GM12878 (cell line): ENCODE measurements around the gene SCT.

Experiments
- BRCA1 ChIP-seq: IDR thresholded peaks from 2 replicates; pipeline ENCODE4 v1.6.1; 2011; ENCODE audit warnings: low read depth, low read length, improper control_type of control experiment
- CREM ChIP-seq: IDR thresholded peaks from 2 replicates; pipeline ENCODE4 v1.6.1; 2014; ENCODE audit warnings: antibody characterized with exemption, low read depth
- CTCF ChIP-seq, 3 experiments: IDR thresholded peaks in 2 of 3; conservative IDR thresholded peaks in 1 of 3; 2 replicates each; pipeline ENCODE4 v1.5.1; 2011; ENCODE audit warnings: low read depth in 3 of 3, low read length in 3 of 3, mild to moderate bottlenecking in 3 of 3, control low read depth in 2 of 3, moderate library complexity in 2 of 3, inconsistent platforms in 1 of 3, mixed read lengths in 1 of 3; ENCODE audit not compliant: control insufficient read depth in 2 of 3, insufficient read depth in 1 of 3; ENCODE audit errors: extremely low read depth in 1 of 3
- E2F4 ChIP-seq: IDR thresholded peaks from 2 replicates; pipeline ENCODE4 v1.6.1; 2012; ENCODE audit warnings: low read depth, low read length, improper control_type of control experiment
- EP300 ChIP-seq, 2 experiments: fragments of 150-350 bp in 1 of 2; IDR thresholded peaks; 2 replicates each; pipeline ENCODE4 v1.6.1; 2011 to 2012; ENCODE audit warnings: low read depth in 2 of 2, low read length in 2 of 2, borderline replicate concordance in 1 of 2, improper control_type of control experiment in 1 of 2, inconsistent platforms in 1 of 2; ENCODE audit not compliant: control insufficient read depth in 1 of 2
- JUND ChIP-seq: IDR thresholded peaks from 2 replicates; pipeline ENCODE4 v1.6.1; 2012; ENCODE audit warnings: low read depth, mild to moderate bottlenecking, low read length, improper control_type of control experiment, moderate library complexity
- NR2F1 ChIP-seq: fragments of 450-650 bp; conservative IDR thresholded peaks from 2 replicates; pipeline ENCODE4 v1.6.1; 2017; ENCODE audit warnings: mild to moderate bottlenecking
- USF1 ChIP-seq: IDR thresholded peaks from 2 replicates; pipeline ENCODE4 v1.6.1; 2011; ENCODE audit warnings: borderline replicate concordance, low read depth, mild to moderate bottlenecking, moderate library complexity, mixed read lengths, low read length; ENCODE audit not compliant: insufficient read depth; ENCODE audit errors: extremely low read length
- YY1 ChIP-seq: IDR thresholded peaks from 2 replicates; pipeline ENCODE4 v1.6.1; 2011; ENCODE audit warnings: low read depth, mild to moderate bottlenecking, low read length
- ZBTB11 ChIP-seq: fragments of 450-650 bp; formaldehyde crosslinking; IDR thresholded peaks from 2 replicates; pipeline ENCODE4 v1.5.0; 2022; ENCODE audit warnings: mild to moderate bottlenecking, missing genetic modification characterization

GRCh38 chr11:609341-609811 lies 17.6 kb downstream of the SCT start:
- TF ChIP-seq ZBTB11: no peak
- no peak for TF ChIP-seq BRCA1
- TF ChIP-seq YY1: no peak
- no peak for TF ChIP-seq NR2F1
- no peak for TF ChIP-seq EP300 (IDR thresholded peaks at IDR 0.05; ENCODE audit: borderline replicate concordance in 1 of 2, control insufficient read depth in 1 of 2, low read depth in 2 of 2, low read length in 2 of 2)
- no peak for TF ChIP-seq CREM
- TF ChIP-seq JUND: no peak
- no peak for TF ChIP-seq USF1
- TF ChIP-seq E2F4: no peak
- TF ChIP-seq CTCF (IDR thresholded peaks at IDR 0.05 in 2 of 3, conservative IDR thresholded peaks at IDR 0.05 in 1 of 3; ENCODE audit: control insufficient read depth in 2 of 3, extremely low read depth in 1 of 3, insufficient read depth in 1 of 3, low read depth in 3 of 3, low read length in 3 of 3): no peak
